Activated T-cell treated with anti-CD3 and anti-CD28 coated beads for 1 hour (primary cell): ENCODE measurements around the gene RTP4.
"Not testable (repeated sequence)": the region's sequence is repeated elsewhere in the genome, so short reads cannot be mapped to it uniquely, and the experiment has no call there.

Experiments used
- DNase-seq: peaks from one replicate; pipeline ENCODE4 v3.0.0-alpha.2; 2020; ENCODE audit warnings: low read depth

RTP4 gene

GRCh38 chr3:187370051-187370450 lies 1.9 kb downstream of the RTP4 start:
- no peak for DNase-seq

DNA sequence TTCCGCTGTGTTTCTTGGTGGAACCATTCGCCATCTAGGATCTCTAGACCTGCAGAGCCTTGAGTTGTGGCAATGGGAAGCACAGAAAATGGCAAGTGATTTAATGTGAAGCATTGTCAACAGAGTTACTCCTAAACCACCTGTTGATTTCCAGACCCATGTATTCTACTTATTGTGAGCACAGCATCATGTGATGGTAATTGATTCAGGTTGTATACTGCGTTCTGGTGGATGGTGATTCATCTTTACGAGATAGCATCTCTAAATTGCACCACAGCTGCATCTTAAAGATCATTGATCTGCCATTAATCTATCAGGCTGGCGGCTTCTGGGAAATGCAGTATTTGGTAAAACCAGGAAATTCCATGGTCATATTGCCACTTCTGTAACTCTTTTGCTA lies 7.4 kb downstream of the RTP4 start:
- DNase-seq = no peak

- no peak for DNase-seq
These were observed 9.7 kb downstream of the RTP4 start for GRCh38 chr3:187377842-187378241.

GRCh38 chr3:187382609-187383151 lies 14.5 kb downstream of the RTP4 start:
- DNase-seq = no peak

DNA sequence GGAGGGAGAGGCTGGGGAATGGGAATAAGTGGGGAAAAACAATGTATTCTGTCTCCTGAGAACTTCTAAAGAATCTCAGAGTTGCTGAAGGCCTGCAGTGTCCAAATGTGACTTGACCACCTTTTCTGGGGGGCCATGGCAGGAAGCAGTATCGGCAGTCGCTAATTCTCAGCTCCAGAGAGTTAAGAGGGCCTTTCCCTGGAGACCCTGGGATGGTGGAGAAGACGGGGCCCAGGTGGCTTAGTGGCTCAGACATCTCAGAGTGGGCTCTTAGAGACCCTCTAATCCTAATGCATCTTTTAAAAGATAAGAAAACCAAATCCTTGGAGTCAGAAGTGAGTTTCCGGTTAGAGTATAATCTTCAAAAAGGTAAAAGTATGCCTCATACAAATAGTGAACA lies 15.1 kb downstream of the RTP4 start:
- no peak for DNase-seq

GRCh38 chr3:187385296-187385695 lies 17.1 kb downstream of the RTP4 start:
- no peak for DNase-seq

DNA sequence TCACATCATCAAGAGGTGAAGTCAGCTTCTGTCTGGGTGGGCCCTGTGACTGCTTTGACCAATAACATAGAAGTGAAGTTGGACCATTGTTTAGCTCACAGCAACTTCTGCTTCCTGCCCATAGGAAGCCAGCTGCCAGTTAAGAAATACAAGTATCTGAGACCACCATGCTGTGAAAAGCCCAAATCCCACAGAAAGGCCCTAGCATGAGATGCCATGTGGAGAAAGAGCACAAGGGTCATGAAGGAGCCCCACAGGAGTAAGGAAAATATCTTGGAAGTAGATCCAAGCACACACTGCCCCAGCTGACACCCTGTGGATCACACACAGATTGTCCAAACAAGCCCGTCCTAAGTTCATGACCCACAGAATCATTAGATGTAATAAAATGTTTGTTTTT lies 28.5 kb downstream of the RTP4 start:
- DNase-seq = no peak

GRCh38 chr3:187398955-187399354 lies 30.8 kb downstream of the RTP4 start:
- no peak for DNase-seq

DNA sequence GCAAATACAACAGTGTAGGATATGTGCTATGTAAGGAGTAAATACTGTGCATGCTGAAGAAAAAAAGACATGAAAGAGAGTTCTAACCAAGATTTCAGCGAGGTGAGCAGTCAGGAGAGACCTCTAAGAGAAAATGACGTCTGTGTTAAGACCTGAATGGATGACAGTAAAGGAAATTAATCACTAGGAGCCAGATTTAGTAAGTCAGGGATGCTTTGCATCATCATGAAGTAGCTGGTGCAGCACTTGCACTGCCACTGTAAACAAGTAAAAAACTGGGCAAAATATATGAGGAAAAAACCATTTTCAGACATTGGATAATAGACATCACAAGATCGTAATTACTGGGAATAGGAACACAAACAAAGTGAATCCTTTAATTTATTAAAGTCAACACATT lies 32.6 kb downstream of the RTP4 start:
- DNase-seq = no peak

DNA sequence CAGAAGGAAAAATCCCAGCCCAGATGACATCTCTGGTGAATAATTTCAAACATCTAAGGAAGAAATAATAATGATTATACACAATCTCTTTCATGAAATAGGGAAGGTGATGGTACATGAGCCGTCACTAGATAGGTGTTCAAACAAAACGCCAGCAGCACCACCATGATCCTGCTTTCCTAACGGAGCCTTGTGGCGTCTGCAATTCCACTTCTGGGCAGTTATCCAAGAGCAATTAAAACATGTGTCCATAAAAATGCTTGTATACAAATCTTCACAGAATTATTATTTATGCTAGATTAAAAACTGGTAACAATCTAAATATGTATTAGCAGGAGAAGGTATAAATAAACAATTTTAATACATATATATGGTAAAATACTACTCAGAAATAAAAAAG lies 33.7 kb downstream of the RTP4 start:
- no peak for DNase-seq

DNA sequence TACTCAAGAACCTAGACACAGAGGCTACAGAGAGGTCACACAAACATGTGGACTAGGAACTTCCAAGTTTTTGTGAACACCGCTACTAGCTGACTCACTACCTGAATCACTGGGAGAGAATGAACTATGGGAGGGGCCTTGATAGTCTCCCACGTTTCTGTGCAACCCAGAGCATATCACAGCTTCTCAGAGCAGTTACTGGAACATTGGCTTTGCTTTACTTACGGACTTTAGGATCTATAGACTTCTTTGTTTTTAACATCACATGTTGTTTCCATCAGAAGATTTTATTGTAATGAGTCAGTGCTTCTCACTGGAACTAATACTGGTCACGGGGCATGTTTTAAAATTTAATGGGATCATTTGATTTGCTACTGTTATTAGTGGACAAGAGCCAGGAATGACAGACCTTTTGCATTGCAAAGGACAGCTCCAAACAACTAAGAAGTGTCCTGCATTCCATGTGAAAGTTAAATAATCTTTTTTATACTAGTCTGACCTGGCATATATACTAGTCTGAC lies 35.6 kb downstream of the RTP4 start:
- DNase-seq = no peak

- no peak for DNase-seq
These were observed 38.7 kb downstream of the RTP4 start for GRCh38 chr3:187406927-187407326.

DNA sequence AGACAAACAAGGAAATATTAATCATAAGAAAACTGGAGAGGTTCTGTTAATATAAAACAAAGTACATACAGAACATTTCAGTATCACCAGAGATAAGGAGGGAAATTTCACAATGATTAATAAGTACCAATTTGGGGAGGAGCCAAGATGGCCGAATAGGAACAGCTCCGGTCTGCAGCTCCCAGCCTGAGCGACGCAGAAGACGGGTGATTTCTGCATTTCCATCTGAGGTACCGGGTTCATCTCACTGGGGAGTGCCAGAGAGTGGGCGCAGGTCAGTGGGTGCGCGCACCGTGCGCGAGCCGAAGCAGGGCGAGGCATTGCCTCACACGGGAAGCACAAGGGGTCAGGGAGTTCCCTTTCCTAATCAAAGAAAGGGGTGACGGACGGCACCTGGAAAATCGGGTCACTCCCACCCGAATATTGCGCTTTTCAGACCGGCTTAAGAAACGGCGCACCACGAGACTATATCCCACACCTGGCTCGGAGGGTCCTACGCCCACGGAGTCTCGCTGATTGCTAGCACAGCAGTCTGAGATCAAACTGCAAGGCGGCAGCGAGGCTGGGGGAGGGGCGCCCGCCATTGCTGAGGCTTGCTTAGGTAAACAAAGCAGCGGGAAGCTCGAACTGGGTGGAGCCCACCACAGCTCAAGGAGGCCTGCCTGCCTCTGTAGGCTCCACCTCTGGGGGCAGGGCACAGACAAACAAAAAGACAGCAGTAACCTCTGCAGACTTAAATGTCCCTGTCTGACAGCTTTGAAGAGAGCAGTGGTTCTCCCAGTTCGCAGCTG lies 44.0 kb downstream of the RTP4 start:
- not testable (repeated sequence) for DNase-seq
